DND-41 (cell line): ENCODE data around the gene MAFB.

Experiments
- ATAC-seq: fragments of 200-7000 bp; cut with Tn5 transposase; 3 replicates; pipeline ENCODE4 v1.9.1; 2021; ENCODE audit warnings: low read depth; ENCODE audit not compliant: insufficient read depth
- DNase-seq: peaks from one replicate; pipeline ENCODE4 v3.0.0-alpha.2; 2020
- H2AFZ ChIP-seq: 2 replicates; pipeline ENCODE4 v1.6.0; 2012; ENCODE audit warnings: low read depth, low read length
- H3K27ac ChIP-seq: 2 replicates; pipeline ENCODE4 v1.5.1; 2012; ENCODE audit warnings: low read length, inconsistent platforms
- H3K27me3 ChIP-seq: fragments of 200-600 bp; sonication (generic); 2 replicates; pipeline ENCODE4 v1.6.0; 2012; ENCODE audit warnings: low read length, mild to moderate bottlenecking, inconsistent platforms; ENCODE audit not compliant: insufficient read depth, poor library complexity
- H3K36me3 ChIP-seq: 2 replicates; pipeline ENCODE4 v1.5.1; 2012; ENCODE audit warnings: low read length, inconsistent platforms; ENCODE audit not compliant: insufficient read depth
- H3K4me1 ChIP-seq: 2 replicates; pipeline ENCODE4 v1.5.1; 2012; ENCODE audit warnings: mild to moderate bottlenecking, low read length; ENCODE audit not compliant: insufficient read depth
- H3K4me2 ChIP-seq: 2 replicates; pipeline ENCODE4 v1.6.0; 2012; ENCODE audit warnings: mild to moderate bottlenecking, moderate library complexity, low read length, inconsistent platforms; ENCODE audit not compliant: insufficient read depth
- H3K4me3 ChIP-seq, 2 experiments: fragments of 200-600 bp in 1 of 2; shearing (Covaris generic) in 1 of 2; 2 replicates each; pipeline ENCODE4 v1.5.1; 2012 to 2016; ENCODE audit warnings: inconsistent platforms in 2 of 2, low read length in 2 of 2, mild to moderate bottlenecking in 2 of 2, low read depth in 1 of 2, moderate library complexity in 1 of 2
- H3K79me2 ChIP-seq: 2 replicates; pipeline ENCODE4 v1.6.0; 2012; ENCODE audit warnings: low read length, inconsistent platforms; ENCODE audit not compliant: insufficient read depth
- H3K9ac ChIP-seq: 2 replicates; pipeline ENCODE4 v1.6.0; 2012; ENCODE audit warnings: low read depth, mild to moderate bottlenecking, inconsistent platforms, low read length, moderate library complexity
- H3K9me3 ChIP-seq: 2 replicates; pipeline ENCODE4 v1.5.1; 2012; ENCODE audit warnings: low read length, moderate library complexity, mild to moderate bottlenecking, inconsistent platforms; ENCODE audit not compliant: insufficient read depth, severe bottlenecking
- H4K20me1 ChIP-seq: 2 replicates; pipeline ENCODE4 v1.6.0; 2012; ENCODE audit warnings: low read length; ENCODE audit not compliant: insufficient read depth
- EZH2 ChIP-seq: IDR thresholded peaks from 3 replicates; pipeline ENCODE4 v1.6.1; 2012; ENCODE audit warnings: borderline replicate concordance, low read depth, mild to moderate bottlenecking, moderate library complexity, low read length, inconsistent platforms; ENCODE audit not compliant: severe bottlenecking
- TF ChIP-seq, protein P1 (sequence below): IDR thresholded peaks from 2 replicates; pipeline ENCODE4 v1.5.1; 2012; ENCODE audit warnings: borderline replicate concordance, low read length, moderate library complexity, mild to moderate bottlenecking; ENCODE audit not compliant: poor library complexity, severe bottlenecking; ENCODE audit errors: extremely low read depth

MAFB gene

DNA sequence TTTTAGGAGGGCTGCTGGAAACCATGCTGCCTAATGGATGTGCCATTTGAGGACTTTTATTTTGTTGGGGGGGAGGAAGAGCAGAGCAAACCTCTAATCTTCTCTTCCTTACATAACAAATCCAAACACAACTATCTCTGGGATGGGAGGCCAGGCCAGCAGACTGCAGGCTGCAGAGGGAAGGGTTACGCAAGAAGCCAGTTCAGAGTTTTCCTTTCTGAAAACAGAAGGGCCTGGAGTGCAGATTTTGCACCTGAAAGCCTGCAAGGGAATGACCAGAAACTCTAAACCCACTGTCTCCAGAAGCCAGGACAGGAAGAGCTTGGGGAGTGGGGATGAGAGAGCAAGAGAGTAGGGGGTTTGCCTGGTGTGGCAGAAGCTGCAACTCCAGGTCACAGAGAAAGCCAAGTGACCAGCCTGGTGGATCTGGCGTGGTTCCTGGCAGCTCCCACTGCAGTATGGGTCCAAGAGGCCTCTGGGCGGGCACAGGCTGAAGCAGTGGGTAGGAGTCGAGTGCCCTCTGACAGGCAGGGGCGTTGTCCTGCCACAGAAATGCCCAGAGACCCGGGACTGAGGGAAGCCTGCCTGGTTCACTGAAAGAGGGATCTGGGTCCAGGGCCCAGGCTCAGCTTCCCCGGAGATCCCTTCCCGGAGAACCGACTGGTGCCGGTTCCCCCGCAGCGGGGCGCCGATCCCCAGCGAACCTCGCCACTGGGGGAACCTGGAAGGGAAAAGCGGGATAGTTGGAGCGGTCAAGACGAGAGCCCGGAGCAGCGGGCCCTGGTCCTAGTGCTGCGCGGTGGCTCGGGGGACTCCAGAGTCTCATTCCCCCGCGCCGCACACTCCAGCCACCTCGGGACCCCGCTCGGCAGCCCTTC, 6.7 kb downstream of the MAFB start:
- H2AFZ ChIP-seq: no peak overlapping the region
- no peak overlapping the region for H3K4me2 ChIP-seq
- no peak for ATAC-seq
- H4K20me1 ChIP-seq: peaks cover 2% of the 10 kb centered on the region; the same call in 1 of the 2 replicates
- TF ChIP-seq, protein P1, sequence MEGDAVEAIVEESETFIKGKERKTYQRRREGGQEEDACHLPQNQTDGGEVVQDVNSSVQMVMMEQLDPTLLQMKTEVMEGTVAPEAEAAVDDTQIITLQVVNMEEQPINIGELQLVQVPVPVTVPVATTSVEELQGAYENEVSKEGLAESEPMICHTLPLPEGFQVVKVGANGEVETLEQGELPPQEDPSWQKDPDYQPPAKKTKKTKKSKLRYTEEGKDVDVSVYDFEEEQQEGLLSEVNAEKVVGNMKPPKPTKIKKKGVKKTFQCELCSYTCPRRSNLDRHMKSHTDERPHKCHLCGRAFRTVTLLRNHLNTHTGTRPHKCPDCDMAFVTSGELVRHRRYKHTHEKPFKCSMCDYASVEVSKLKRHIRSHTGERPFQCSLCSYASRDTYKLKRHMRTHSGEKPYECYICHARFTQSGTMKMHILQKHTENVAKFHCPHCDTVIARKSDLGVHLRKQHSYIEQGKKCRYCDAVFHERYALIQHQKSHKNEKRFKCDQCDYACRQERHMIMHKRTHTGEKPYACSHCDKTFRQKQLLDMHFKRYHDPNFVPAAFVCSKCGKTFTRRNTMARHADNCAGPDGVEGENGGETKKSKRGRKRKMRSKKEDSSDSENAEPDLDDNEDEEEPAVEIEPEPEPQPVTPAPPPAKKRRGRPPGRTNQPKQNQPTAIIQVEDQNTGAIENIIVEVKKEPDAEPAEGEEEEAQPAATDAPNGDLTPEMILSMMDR: no peak
- no peak for TF ChIP-seq EZH2
- H3K79me2 ChIP-seq: no peaks in the 10 kb centered on the region
- no peak for DNase-seq
- no peak overlapping the region for H3K4me3 ChIP-seq
- H3K9ac ChIP-seq: no peak overlapping the region
- no peak overlapping the region for H3K27ac ChIP-seq
- no peaks in the 10 kb centered on the region for H3K27me3 ChIP-seq
- no peaks in the 10 kb centered on the region for H3K36me3 ChIP-seq
- no peaks in the 10 kb centered on the region for H3K9me3 ChIP-seq
- H3K4me1 ChIP-seq: no peaks in the 10 kb centered on the region; the same call in 1 of the 2 replicates

DNA sequence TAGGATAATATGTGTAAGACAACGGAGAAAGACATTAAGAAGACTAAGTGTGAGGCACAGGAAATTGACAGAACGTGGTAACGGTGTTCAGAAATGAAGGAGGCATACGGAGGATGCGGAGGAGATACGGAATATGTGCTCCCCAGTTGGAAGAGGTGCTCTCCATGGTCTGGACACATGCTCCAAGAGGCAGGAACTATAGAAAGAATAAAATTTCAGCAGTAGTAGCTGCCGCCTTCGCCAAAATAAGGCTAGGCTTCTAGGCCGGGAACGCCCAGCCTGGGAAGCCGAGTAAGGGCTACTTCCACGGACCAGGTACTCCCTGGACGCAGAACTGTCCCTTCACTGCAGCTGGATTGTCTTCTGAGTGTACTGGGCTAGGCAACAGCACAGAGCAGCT, 7.4 kb downstream of the MAFB start:
- no peak overlapping the region for H2AFZ ChIP-seq
- peaks cover 2% of the 10 kb centered on the region; the same call in 1 of the 2 replicates for H4K20me1 ChIP-seq
- no peak overlapping the region for H3K4me3 ChIP-seq
- H3K9me3 ChIP-seq: no peaks in the 10 kb centered on the region
- no peaks in the 10 kb centered on the region for H3K4me1 ChIP-seq
- no peaks in the 10 kb centered on the region for H3K36me3 ChIP-seq
- DNase-seq (no peak), ATAC-seq (no peak)
- no peak overlapping the region for H3K4me2 ChIP-seq
- no peaks in the 10 kb centered on the region for H3K79me2 ChIP-seq
- H3K27ac ChIP-seq: no peak overlapping the region
- TF ChIP-seq, protein P1: no peak
- no peak for TF ChIP-seq EZH2
- H3K27me3 ChIP-seq: no peaks in the 10 kb centered on the region
- no peak overlapping the region for H3K9ac ChIP-seq

DNA sequence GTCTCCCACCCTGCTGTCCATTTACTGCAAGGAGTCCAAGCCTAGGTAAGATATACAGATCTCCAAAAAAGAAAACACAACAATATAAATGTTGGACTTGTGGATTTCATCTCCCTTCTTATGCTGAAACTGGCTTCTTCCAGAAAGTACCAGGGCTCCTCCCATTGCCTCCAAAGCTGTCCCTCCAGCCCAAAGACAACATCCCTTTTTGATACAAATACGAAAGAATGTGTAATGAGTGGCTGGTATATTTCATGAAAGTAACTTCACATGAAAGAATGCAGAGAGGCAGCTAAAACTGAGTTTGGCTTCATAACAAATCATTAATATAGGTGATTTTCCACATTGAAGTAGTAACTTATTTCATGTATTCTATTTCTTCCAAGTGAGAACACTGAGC, 7.9 kb downstream of the MAFB start:
- no peaks in the 10 kb centered on the region for H3K36me3 ChIP-seq
- H2AFZ ChIP-seq: no peak overlapping the region
- H3K27ac ChIP-seq: no peak overlapping the region
- ATAC-seq (no peak), DNase-seq (no peak)
- no peak overlapping the region for H3K4me3 ChIP-seq
- H3K27me3 ChIP-seq: peaks cover 1% of the 10 kb centered on the region
- TF ChIP-seq, protein P1: no peak
- TF ChIP-seq EZH2: no peak
- H3K4me2 ChIP-seq: no peak overlapping the region
- no peaks in the 10 kb centered on the region for H3K9me3 ChIP-seq
- H3K79me2 ChIP-seq: no peaks in the 10 kb centered on the region
- H3K9ac ChIP-seq: no peak overlapping the region
- H3K4me1 ChIP-seq: no peaks in the 10 kb centered on the region
- H4K20me1 ChIP-seq: peaks cover 2% of the 10 kb centered on the region; the same call in 1 of the 2 replicates
